Activated T-helper 1 cell treated with Interleukin-2 at 50 U/mL for 16 hours (primary cell): Measurements from ENCODE around the gene ALG6.
"Not testable (repeated sequence)": the region's sequence is repeated elsewhere in the genome, so short reads cannot be mapped to it uniquely, and the experiment has no call there.

Source experiments
- DNase-seq: peaks from one replicate; pipeline ENCODE4 v3.0.0-alpha.2; 2020; ENCODE audit warnings: low read depth

ALG6 gene

GRCh38 chr1:63328781-63329180 is 38.6 kb upstream of the ALG6 start:
- no peak for DNase-seq

DNA sequence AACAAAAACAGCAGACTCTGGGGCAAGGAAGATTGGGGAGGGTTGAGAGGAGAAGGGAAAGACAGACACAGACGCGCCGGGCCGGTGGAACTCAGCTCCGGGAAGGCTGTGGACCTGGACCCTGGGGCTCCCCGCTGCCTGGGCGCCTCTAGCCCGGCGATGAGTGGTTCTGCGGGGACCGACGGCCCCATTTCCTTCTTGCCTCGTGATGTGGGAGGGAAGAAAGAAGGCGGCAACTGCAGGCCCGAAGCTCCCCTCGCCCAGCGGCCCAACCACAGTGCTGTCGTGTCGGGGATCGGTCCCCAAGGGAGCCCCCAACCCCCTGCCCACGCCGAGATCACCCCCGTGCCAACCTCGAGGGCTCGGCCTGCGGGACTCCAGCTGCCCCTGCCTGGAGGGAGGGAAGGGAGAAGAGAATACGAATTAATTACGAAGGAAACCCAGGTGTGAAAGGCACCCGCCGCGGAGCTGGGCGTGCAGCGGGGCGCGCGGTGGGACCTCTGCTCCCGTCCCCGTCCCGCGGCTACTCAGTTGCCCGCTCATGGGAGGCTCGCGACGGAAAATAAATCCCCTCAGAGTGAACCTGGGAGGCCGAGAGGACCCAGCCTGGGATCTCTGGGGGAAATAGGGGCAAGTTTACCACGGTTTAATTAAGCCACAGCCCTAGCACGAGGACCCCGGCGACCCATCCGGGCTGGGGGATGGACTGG is 37.7 kb upstream of the ALG6 start:
- no peak for DNase-seq

GRCh38 chr1:63330331-63330916 is 37.0 kb upstream of the ALG6 start:
- DNase-seq, result no peak

DNA sequence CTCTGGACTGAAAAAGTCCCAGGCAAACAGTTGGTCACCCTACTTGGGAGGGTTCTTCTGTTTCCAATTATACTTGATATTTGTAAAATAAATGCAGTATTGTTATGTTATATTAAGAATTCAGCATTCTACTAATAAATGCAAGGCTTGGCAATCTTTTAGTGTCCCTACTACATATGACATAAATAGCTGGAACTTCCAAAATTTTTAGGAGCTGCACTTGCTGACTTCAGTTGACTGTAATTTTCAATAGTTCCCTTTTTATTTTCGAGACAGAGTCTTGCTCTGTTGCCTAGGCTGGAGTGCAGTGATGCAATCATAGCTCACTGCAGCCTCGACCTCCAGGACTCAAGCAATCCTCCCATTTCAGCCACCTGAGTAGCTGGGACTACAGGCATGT is 25.0 kb upstream of the ALG6 start:
- DNase-seq, result no peak

GRCh38 chr1:63343922-63344321 is 23.5 kb upstream of the ALG6 start:
- no peak for DNase-seq

- no peak for DNase-seq
Measured at GRCh38 chr1:63350320-63350719, 17.1 kb upstream of the ALG6 start.

- DNase-seq, result no peak
Measured at GRCh38 chr1:63352736-63353135, 14.7 kb upstream of the ALG6 start.

GRCh38 chr1:63356234-63356633 is 11.2 kb upstream of the ALG6 start:
- DNase-seq, result not testable (repeated sequence)

- no peak for DNase-seq
Measured at GRCh38 chr1:63359561-63359960, 7.9 kb upstream of the ALG6 start.

- no peak for DNase-seq
Measured at GRCh38 chr1:63362073-63362472, 5.4 kb upstream of the ALG6 start.

DNA sequence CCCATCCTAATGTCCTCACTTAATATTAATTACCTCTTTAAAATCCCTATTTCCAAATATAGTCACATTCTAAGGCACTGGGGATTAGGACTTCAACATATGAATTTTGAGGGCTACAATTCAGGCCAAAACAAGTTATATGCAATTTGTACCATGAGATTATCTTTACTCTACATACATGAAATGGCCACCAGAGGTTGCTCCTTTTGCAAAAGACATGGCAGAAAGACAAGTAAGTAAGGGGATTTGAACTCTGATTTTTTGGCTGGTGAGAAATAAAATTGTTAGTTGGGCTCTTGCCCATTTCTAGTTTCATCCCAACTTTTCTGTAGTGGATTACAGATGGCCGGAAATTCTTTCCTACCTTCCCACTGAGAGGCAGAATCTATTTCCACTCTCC is 4.8 kb upstream of the ALG6 start:
- DNase-seq, result no peak

GRCh38 chr1:63363014-63363413 is 4.4 kb upstream of the ALG6 start:
- DNase-seq, result no peak

GRCh38 chr1:63366908-63367214 is 566 bp upstream of the ALG6 start:
- no peak for DNase-seq

DNA sequence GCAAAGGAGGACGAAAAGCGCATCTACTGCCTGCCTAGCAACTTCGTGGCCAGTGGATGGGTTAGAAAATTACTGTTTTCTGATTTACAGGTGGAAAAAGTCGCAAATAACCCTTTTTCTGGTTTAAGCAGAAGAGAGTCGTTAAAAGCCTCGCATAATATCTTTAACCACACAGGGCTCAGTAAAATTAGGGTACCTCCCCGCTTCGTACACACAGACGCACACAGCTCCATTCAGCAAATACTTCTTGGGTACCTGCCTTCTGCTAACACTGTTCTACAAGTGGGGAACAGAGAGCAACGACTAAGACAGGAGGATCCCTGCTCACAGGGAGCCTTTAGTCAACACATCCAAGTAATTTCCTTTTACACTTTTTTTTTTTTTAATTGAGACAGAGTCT is 704 bp downstream of the ALG6 start:
- DNase-seq, result no peak

- DNase-seq, result no peak
Measured at GRCh38 chr1:63379583-63379982, 12.2 kb downstream of the ALG6 start.

GRCh38 chr1:63381741-63382140 is 14.3 kb downstream of the ALG6 start:
- no peak for DNase-seq

GRCh38 chr1:63401945-63402344 is 34.5 kb downstream of the ALG6 start:
- DNase-seq, result no peak

- DNase-seq, result no peak
Measured at GRCh38 chr1:63403386-63403785, 36.0 kb downstream of the ALG6 start.

DNA sequence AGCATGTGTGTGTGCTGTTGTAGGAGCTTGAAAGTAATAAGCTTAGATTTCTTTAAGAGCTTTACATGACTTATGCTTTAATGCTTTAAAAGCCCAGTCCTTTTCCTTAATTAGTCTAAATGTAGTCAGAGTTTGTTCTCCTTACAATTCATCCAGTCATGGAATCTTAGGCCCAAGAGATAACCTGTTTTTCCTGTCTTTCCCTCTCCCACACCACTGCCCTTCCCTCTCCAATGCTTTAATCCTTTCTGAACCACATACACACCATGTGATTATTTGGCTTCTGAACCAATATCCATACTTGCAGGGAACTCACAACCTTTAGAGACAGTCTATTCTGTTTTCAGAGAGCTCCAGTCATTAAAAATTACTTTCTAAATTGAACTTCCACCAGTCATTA is 37.6 kb downstream of the ALG6 start:
- DNase-seq, result no peak

DNA sequence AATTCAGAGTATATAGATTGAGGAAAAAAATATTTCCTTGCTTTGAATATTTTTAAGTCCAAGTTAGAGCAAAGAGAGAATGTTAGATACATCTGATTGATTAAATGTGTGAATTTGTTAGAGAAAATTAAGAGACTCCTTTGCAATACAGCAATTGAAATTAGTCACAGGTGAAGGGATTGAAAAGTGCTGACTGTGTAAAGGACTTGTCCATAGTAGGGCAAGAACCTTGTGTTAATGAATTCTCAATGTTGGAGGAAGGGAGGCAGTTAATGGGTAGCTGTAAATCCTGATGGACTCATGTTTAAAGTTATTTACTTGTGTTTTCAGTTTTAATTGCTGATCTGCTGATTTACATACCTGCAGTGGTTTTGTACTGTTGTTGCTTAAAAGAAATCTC is 38.6 kb downstream of the ALG6 start:
- DNase-seq, result no peak

GRCh38 chr1:63407002-63407401 is 39.6 kb downstream of the ALG6 start:
- no peak for DNase-seq

- DNase-seq, result no peak
Measured at GRCh38 chr1:63408331-63408730, 40.9 kb downstream of the ALG6 start.

- DNase-seq, result no peak
Measured at GRCh38 chr1:63411066-63411465, 43.6 kb downstream of the ALG6 start.

DNA sequence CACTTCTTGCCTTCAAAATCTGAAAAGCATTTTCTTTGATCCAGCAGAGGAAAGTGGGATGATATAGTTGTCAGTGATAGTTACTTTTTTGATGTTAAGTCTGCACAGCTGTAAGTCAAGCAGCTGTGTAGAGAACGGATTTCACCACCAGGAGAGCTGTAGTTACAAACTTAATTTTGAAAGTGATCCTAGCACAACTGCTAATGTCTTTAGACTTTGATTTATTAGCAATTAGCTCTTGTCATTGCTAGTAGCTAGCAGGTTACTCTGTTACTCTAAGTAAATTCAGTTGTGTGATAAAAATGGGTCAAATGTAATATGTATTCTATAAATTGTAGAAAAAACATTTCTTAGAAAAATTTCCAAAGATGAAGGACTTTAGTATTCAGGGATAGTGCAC is 46.0 kb downstream of the ALG6 start:
- no peak for DNase-seq
